HG02840 (cell line): ENCODE results near the gene B3GNT3.

Experiments
- ATAC-seq: cut with Tn5 transposase; IDR thresholded peaks from one replicate; pipeline ENCODE4 v1.9.1; 2021; ENCODE audit warnings: mild to moderate bottlenecking, moderate library complexity, moderate number of reproducible peaks; ENCODE audit not compliant: unreplicated experiment, low FRiP score

B3GNT3 gene

GRCh38 chr19:17794731-17795494, at the start of gene B3GNT3:
TSS of gene B3GNT3 (plus strand) at chr19:17795138. CDS start at chr19:17807808, 12,670 bp downstream.
- no peak for ATAC-seq

- ATAC-seq = peak; percentile 66
Observed at GRCh38 chr19:17747205-17748098, 47.5 kb upstream of the B3GNT3 start.

- no peak for ATAC-seq
Observed at GRCh38 chr19:17748884-17749638, 45.9 kb upstream of the B3GNT3 start.

GRCh38 chr19:17749912-17750317, 45.0 kb upstream of the B3GNT3 start:
- no peak for ATAC-seq

- ATAC-seq = peak; percentile 24
Observed at GRCh38 chr19:17751103-17751911, 43.6 kb upstream of the B3GNT3 start, which contains the start of gene FCHO1. TSS of gene FCHO1 (plus strand) at chr19:17751477. CDS start at chr19:17755165, 3,688 bp downstream.

GRCh38 chr19:17751912-17752273, 43.0 kb upstream of the B3GNT3 start:
- no peak for ATAC-seq

- no peak for ATAC-seq
Observed at GRCh38 chr19:17752865-17753639, 41.9 kb upstream of the B3GNT3 start.

- ATAC-seq = no peak
Observed at GRCh38 chr19:17753976-17754375, 41.0 kb upstream of the B3GNT3 start.

GRCh38 chr19:17754634-17755442, 40.1 kb upstream of the B3GNT3 start:
- ATAC-seq = no peak

- no peak for ATAC-seq
Observed at GRCh38 chr19:17755443-17755890, 39.5 kb upstream of the B3GNT3 start.

- no peak for ATAC-seq
Observed at GRCh38 chr19:17755977-17756670, 38.8 kb upstream of the B3GNT3 start.

- no peak for ATAC-seq
Observed at GRCh38 chr19:17757125-17757524, 37.8 kb upstream of the B3GNT3 start.

GRCh38 chr19:17758515-17758914, 36.4 kb upstream of the B3GNT3 start:
- no peak for ATAC-seq

GRCh38 chr19:17761148-17761547, 33.8 kb upstream of the B3GNT3 start:
- ATAC-seq = no peak

GRCh38 chr19:17762505-17763229, 32.3 kb upstream of the B3GNT3 start:
- ATAC-seq = no peak

GRCh38 chr19:17764348-17764747, 30.6 kb upstream of the B3GNT3 start:
- no peak for ATAC-seq

GRCh38 chr19:17765069-17765618, 29.8 kb upstream of the B3GNT3 start:
- ATAC-seq = no peak
